Muscle layer of duodenum (tissue), 2 donors: ENCODE measurements around the gene CCDC69.
A peak's percentile ranks its signal among the peaks of the same experiment; 100 is the strongest.
"Not testable (repeated sequence)": the region's sequence is repeated elsewhere in the genome, so short reads cannot be mapped to it uniquely, and the experiment has no call there.

Experiments used
- H3K27ac ChIP-seq: one replicate; pipeline ENCODE4 v1.7.0; 2013; ENCODE audit warnings: mild to moderate bottlenecking, low read length
- H3K27me3 ChIP-seq: one replicate; pipeline ENCODE4 v1.7.0; 2013; ENCODE audit warnings: low read depth, mild to moderate bottlenecking, control low read depth, low read length
- H3K36me3 ChIP-seq, 2 donors: one replicate each; pipeline ENCODE4 v1.7.0; 2013; ENCODE audit warnings: low read length in 2 of 2, control low read depth in 1 of 2, mild to moderate bottlenecking in 1 of 2; ENCODE audit not compliant: insufficient read depth in 2 of 2, control insufficient read depth in 1 of 2
- H3K4me1 ChIP-seq, 2 donors: one replicate each; pipeline ENCODE4 v1.7.0; 2013; ENCODE audit warnings: low read length in 2 of 2, mild to moderate bottlenecking in 2 of 2, control low read depth in 1 of 2, moderate library complexity in 1 of 2; ENCODE audit not compliant: insufficient read depth in 2 of 2, control insufficient read depth in 1 of 2
- H3K4me3 ChIP-seq, 2 donors: one replicate each; pipeline ENCODE4 v1.7.0; 2013; ENCODE audit warnings: low read length in 2 of 2, low read depth in 1 of 2, mild to moderate bottlenecking in 1 of 2
- H3K9me3 ChIP-seq, 2 donors: one replicate each; pipeline ENCODE4 v1.7.0; 2013; ENCODE audit warnings: low read length in 2 of 2, control low read depth in 1 of 2, mild to moderate bottlenecking in 1 of 2; ENCODE audit not compliant: control insufficient read depth in 1 of 2
- donor health status: healthy.

Gene CCDC69

GRCh38 chr5:151255621-151256286, 31.9 kb upstream of the CCDC69 start:
- Histone ChIP-seq H3K9me3 (no peaks in the 10 kb centered on the region), H3K4me1 (peaks cover 6 to 19% of the 10 kb centered on the region in 2 donors), H3K27ac (no peak overlapping the region), H3K4me3 (no peak overlapping the region), H3K36me3 (no peaks in the 10 kb centered on the region), H3K27me3 (no peaks in the 10 kb centered on the region)

- H3K27ac ChIP-seq, H3K4me3 ChIP-seq, H3K36me3 ChIP-seq, H3K9me3 ChIP-seq, H3K27me3 ChIP-seq: not testable (repeated sequence)
- peaks cover 6 to 19% of the 10 kb centered on the region in 2 donors for H3K4me1 ChIP-seq
Observed at GRCh38 chr5:151254990-151255389, 31.1 kb upstream of the CCDC69 start.

- no peaks in the 10 kb centered on the region for H3K27me3 ChIP-seq
- H3K27ac ChIP-seq = no peak overlapping the region
- H3K4me3 ChIP-seq = peak overlapping the region in 1 of 2 donors; percentile 70
- no peaks in the 10 kb centered on the region for H3K36me3 ChIP-seq
- peaks cover 6 to 19% of the 10 kb centered on the region in 2 donors for H3K4me1 ChIP-seq
- no peaks in the 10 kb centered on the region for H3K9me3 ChIP-seq
Observed at GRCh38 chr5:151254556-151254955, 30.7 kb upstream of the CCDC69 start.

DNA sequence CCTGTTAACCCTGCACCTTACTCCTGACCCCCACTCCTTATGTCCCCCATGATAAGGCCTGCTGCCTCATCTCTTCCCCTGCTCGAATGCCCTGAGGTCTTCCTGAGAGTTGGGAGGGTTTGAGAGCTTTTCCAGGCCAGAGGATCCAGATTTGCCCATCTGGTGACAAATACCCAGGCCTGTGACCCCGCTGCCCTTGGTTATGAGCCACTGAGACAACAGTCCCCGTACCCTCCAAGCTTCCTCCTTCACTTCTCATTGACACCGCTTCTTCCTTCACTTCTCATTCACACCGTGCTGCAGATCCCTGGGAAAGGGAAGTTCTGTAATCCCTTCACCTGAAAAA, 29.7 kb upstream of the CCDC69 start:
- H3K4me1 ChIP-seq = peaks cover 6 to 19% of the 10 kb centered on the region in 2 donors
- no peaks in the 10 kb centered on the region for H3K9me3 ChIP-seq
- H3K27me3 ChIP-seq = no peaks in the 10 kb centered on the region
- H3K36me3 ChIP-seq = no peaks in the 10 kb centered on the region
- peak overlapping the region; percentile 70 for H3K27ac ChIP-seq
- H3K4me3 ChIP-seq = peak overlapping the region; percentile 70 to 81

- Histone ChIP-seq H3K27me3 (no peaks in the 10 kb centered on the region), H3K27ac (peak within 1 kb of the TSS; percentile 70), H3K9me3 (no peaks in the 10 kb centered on the region), H3K4me1 (peaks cover 6 to 19% of the 10 kb centered on the region in 2 donors), H3K36me3 (no peaks in the 10 kb centered on the region), H3K4me3 (peak within 1 kb of the TSS; percentile 70 to 81)
Observed at GRCh38 chr5:151252762-151253604, 29.1 kb upstream of the CCDC69 start, which contains the start of gene GM2A. GM2A (plus strand) TSS chr5:151253185; CDS start chr5:151253217, 32 bp downstream.

GRCh38 chr5:151251621-151252020, 27.7 kb upstream of the CCDC69 start:
- H3K27ac ChIP-seq = no peak overlapping the region
- H3K27me3 ChIP-seq = no peaks in the 10 kb centered on the region
- H3K4me3 ChIP-seq = peak overlapping the region in 1 of 2 donors; percentile 63
- no peaks in the 10 kb centered on the region for H3K9me3 ChIP-seq
- H3K4me1 ChIP-seq = peaks cover 6 to 19% of the 10 kb centered on the region in 2 donors
- no peaks in the 10 kb centered on the region for H3K36me3 ChIP-seq

DNA sequence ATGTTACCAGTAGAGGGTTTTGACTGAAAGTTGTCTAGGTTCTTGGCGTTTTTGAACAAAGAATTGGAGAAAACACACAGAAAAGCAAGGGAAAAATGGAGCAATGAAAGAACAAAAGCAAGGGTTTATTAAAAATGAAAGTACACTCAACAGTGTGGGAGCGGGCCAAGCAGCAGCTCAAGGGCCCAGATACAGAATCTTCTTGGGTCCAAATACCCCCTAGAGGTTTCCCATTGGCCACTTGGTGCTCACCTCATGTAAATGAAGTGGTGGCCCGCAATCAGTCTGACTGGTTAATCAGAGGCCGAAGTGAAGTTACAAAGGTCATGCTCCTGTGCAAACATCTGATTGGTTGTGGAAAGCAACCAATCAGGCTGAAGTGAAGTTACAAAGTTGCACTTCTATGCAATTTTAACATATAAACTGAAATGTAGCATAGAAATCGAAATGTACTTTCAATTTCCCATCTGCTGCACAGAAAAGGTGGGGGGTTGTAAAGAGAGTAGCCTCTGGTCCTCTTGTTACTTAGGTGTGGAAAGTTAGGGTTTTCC, 27.2 kb upstream of the CCDC69 start:
- no peak overlapping the region for H3K4me3 ChIP-seq
- no peaks in the 10 kb centered on the region for H3K27me3 ChIP-seq
- H3K4me1 ChIP-seq = peaks cover 6 to 19% of the 10 kb centered on the region in 2 donors
- no peaks in the 10 kb centered on the region for H3K36me3 ChIP-seq
- no peaks in the 10 kb centered on the region for H3K9me3 ChIP-seq
- no peak overlapping the region for H3K27ac ChIP-seq

DNA sequence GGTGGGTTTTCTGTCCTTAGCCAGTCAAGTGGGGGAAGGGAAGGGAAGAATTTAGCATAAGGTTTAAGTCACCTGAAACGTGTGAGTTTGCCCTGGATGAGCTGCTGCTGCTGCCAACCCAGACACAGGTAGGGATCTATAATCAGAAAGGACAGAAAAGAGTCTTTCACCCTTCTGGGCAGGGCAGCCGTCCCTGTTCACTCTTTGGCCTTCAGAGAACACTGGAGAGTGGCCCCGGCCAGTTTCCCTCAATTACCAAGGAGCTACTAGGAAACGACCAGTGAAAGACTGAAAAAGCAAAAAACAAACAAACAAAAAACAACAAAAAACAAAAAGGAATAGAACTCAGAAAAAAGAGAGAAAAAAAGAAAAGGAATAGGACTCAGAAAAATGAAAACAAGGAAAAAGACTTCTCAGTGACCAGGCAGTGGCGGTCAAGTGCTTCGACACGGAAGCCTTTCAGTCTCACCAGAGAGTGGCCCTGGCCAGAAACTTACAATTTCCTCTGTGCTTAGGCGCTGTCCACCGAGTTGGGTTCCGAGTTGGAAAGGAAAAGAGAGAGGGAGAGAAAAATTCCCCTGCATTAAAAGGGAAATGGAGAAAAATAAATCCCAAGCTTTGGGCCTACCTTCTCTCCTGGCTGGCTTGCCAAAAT, 26.6 kb upstream of the CCDC69 start:
- no peaks in the 10 kb centered on the region for H3K36me3 ChIP-seq
- H3K4me1 ChIP-seq = peaks cover 6 to 19% of the 10 kb centered on the region in 2 donors
- H3K27ac ChIP-seq = no peak overlapping the region
- H3K27me3 ChIP-seq = no peaks in the 10 kb centered on the region
- H3K4me3 ChIP-seq = no peak overlapping the region
- no peaks in the 10 kb centered on the region for H3K9me3 ChIP-seq

DNA sequence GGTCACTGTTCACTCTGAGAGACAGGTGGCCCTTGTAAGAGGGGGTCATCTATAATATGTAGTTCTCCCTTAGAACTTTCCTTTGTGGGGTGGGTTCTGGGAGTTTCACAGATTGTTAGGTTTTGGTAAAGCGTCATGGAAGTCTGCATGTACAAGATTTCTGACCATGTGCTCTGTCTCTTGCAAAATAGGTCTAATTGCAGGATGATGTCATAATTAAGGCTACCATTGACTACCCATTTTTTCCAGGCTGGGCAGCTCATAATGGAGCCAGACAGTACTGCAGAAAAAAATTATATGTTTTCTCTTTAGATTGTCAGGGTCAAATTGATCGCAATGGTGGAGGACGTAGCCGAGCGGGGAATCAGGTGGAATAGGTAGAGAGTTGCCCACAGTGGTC, 25.4 kb upstream of the CCDC69 start:
- Histone ChIP-seq H3K27ac (no peak overlapping the region), H3K36me3 (no peaks in the 10 kb centered on the region), H3K4me3 (no peak overlapping the region), H3K4me1 (peaks cover 6 to 15% of the 10 kb centered on the region in 2 donors), H3K27me3 (no peaks in the 10 kb centered on the region), H3K9me3 (no peaks in the 10 kb centered on the region)

GRCh38 chr5:151248651-151249050, 24.8 kb upstream of the CCDC69 start:
- H3K4me3 ChIP-seq = no peak overlapping the region
- no peaks in the 10 kb centered on the region for H3K27me3 ChIP-seq
- no peaks in the 10 kb centered on the region for H3K9me3 ChIP-seq
- no peaks in the 10 kb centered on the region for H3K36me3 ChIP-seq
- peaks cover 3 to 9% of the 10 kb centered on the region in 2 donors for H3K4me1 ChIP-seq
- H3K27ac ChIP-seq = no peak overlapping the region

DNA sequence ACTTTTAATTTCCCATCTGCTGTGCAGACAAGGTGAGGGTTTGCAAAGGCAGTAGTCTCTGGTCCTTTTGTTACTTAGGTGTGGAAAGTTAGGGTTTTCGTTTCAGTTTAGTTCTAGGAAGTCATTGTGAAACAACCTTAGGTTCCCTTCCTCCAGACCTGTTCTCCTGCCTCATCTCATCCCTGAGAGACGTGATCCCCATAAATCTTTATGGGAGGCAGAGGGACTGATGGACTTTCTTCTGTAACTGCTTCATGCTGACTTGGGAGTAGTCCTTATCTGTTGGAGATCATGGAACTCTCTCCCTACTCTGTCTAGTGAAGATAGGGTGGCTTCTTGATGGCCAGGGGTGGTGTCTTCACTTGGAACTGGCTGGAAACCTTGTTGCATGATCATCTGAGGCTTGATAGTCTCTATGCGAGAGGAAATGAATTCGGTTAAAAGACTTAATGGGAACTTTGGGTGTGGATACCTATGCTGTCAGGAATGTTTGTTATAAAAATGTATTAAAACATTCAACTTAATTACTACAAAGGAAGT, 21.9 kb upstream of the CCDC69 start:
- H3K9me3 ChIP-seq = no peaks in the 10 kb centered on the region
- no peak overlapping the region for H3K27ac ChIP-seq
- no peaks in the 10 kb centered on the region for H3K4me1 ChIP-seq
- H3K4me3 ChIP-seq = no peak overlapping the region
- no peaks in the 10 kb centered on the region for H3K27me3 ChIP-seq
- H3K36me3 ChIP-seq = no peaks in the 10 kb centered on the region
